Large intestine (tissue), 3 donors: Measurements from ENCODE around the gene SFXN5. TPM values are rescaled to one million over a fixed set of nuclear protein-coding genes. Genes with fewer than 3 reads are reported as not detected.

Experiments used
- DNase-seq, 2 donors: peaks; one replicate each; pipeline versions ENCODE4 v3.0.0 to v3.0.0-alpha.2; 2013
- H3K27ac ChIP-seq: one replicate; pipeline ENCODE4 v1.5.1; 2013; ENCODE audit warnings: low read length
- H3K27me3 ChIP-seq: 2 replicates; pipeline ENCODE4 v1.6.1; 2013; ENCODE audit warnings: low read length; ENCODE audit not compliant: control insufficient read depth, insufficient read depth
- H3K36me3 ChIP-seq: 2 replicates; pipeline ENCODE4 v1.6.1; 2013; ENCODE audit warnings: low read length; ENCODE audit not compliant: control insufficient read depth, insufficient read depth
- H3K4me1 ChIP-seq: one replicate; pipeline ENCODE4 v1.6.1; 2013; ENCODE audit warnings: low read length; ENCODE audit not compliant: control insufficient read depth, insufficient read depth
- H3K4me3 ChIP-seq: one replicate; pipeline ENCODE4 v1.5.1; 2013; ENCODE audit warnings: low read length
- H3K9me3 ChIP-seq: one replicate; pipeline ENCODE4 v1.6.1; 2013; ENCODE audit warnings: mild to moderate bottlenecking, low read depth, low read length, moderate library complexity; ENCODE audit not compliant: control insufficient read depth
- WGBS: methylation state at CpG from one replicate; pipeline ENCODE4 v1.1.5; 2013; ENCODE audit warnings: low lambda C conversion rate; ENCODE audit not compliant: insufficient coverage; 5-methylcytosine and 5-hydroxymethylcytosine counted together
- polyA plus RNA-seq: library from polyadenylated mRNA; unstranded; fragments of 120-200 nt; gene quantifications from one replicate; pipeline ENCODE4 v1.2.1, GENCODE V29; 2013

Gene SFXN5
- polyA plus RNA-seq, 1 donor = 20.0 TPM

DNA sequence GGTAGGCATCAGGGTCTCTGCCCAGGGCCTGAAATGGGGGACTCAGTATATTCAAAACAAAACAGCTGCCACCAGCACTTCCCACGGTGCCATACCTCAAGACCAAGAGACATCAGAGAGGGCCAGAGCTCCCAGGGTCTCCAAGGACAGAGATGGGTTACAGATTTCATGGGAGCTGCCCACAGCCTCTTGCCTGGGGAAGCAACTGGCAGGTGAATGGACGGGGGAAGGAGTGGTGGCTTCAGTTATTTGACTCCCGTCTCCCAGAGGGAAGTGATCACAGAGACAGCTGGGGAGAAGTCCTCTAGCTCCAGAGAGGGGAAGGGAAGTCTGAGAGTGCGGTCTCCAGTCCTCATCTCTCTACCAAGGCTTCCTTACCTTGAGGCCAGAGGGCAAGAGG, 15.8 kb upstream of the SFXN5 start:
- peak overlapping the region; percentile 42 for H3K27ac ChIP-seq
- H3K4me1 ChIP-seq = peaks cover 59% of the 10 kb centered on the region
- peaks cover 32% of the 10 kb centered on the region for H3K36me3 ChIP-seq
- no peaks in the 10 kb centered on the region for H3K9me3 ChIP-seq
- H3K4me3 ChIP-seq = no peak overlapping the region
- no CpG with 5 or more reads among the region's 4 CpGs for WGBS
- H3K27me3 ChIP-seq = no peaks in the 10 kb centered on the region
- no peak for DNase-seq

DNA sequence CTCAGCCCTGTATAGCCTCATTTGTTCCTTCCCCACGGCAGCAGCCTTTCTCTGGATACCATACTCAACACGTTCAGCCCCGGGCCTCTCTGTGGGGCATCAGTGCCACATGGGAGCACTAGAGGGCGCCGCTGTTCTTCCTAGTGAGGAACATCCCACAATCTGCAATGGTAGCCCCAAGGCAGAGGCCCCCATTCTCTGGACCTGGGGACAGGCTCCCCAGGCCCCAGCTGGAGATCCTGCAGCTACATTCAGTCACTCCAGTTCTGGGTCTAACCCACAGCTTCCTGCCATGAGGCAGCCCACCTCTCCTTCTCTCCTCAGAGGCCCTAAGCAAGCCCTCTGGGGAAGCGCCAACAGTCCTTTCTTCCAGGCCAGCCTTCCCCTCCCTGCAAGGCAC, 14.2 kb upstream of the SFXN5 start:
- Histone ChIP-seq H3K4me1 (peaks cover 52% of the 10 kb centered on the region), H3K27ac (peak overlapping the region; percentile 88), H3K27me3 (no peaks in the 10 kb centered on the region), H3K36me3 (peaks cover 32% of the 10 kb centered on the region), H3K9me3 (no peaks in the 10 kb centered on the region), H3K4me3 (no peak overlapping the region)
- WGBS = no CpG with 5 or more reads among the region's 6 CpGs
- peak; percentile 72 to 74 for DNase-seq

DNA sequence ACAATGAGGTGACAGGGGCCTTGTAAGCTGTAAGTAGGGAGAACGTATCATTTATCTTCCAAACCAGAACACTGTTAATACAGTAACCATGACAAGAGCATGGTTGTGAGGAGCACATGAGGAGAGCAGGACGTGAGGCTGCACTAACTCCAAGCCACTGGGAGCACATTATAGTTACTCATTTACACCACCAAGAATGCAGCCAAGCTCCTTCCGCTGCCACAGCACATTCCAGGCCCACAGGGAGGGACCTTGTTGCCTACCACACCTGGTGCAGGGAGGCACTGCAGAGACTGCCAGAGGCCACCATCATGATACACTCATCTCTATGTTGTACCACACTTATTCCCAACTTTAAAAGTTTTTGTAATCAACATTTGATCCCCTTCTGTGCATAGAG, 13.5 kb upstream of the SFXN5 start:
- peaks cover 38% of the 10 kb centered on the region for H3K36me3 ChIP-seq
- no CpG with 5 or more reads among the region's 3 CpGs for WGBS
- H3K27ac ChIP-seq = peak overlapping the region; percentile 88
- H3K4me1 ChIP-seq = peaks cover 50% of the 10 kb centered on the region
- no peaks in the 10 kb centered on the region for H3K27me3 ChIP-seq
- H3K4me3 ChIP-seq = no peak overlapping the region
- DNase-seq = peak; percentile 71 to 78
- H3K9me3 ChIP-seq = no peaks in the 10 kb centered on the region

DNA sequence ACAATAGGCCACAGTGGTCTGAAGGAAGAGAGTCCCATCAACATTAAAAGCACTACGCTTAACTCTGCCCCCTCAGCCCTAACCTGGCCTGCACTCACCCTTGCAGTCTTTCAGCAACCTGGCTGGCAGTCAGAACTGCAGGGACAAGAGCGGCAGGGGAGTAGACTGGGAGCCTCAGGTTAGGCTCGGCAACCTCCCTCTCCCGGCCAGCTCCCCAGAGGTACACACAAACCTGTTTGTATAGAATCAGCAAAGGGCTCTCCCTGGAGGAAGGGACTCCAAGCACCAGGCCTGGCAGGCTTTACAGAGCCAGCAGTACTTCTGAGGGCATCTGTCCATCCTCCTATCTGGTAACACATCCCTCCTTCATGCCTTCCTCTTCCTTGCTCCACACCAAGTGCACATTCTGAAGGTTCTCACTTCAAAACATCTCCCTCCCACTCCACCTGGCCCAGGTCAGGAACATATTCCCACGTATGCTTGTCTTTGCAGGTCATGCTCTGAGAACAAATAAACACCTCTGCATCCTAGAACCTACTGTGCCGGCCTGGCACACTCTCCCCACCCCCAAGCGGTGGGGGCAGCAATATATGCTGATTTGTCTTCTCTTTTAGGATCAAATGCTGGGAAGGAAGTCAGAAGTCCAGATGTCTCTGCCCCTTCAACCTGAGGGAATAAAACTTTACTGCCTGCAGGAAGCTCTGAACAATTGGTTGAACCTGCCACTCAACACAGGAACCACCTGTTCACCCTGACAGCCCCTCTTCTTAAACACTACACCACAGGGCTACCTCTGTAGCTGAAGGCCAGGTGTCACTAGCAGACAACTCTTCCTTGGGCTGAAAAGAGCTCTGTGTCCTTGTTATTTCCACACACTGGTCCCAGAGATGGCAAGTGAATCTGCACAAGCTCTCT, 12.6 kb upstream of the SFXN5 start:
- no CpG with 5 or more reads among the region's 7 CpGs for WGBS
- Histone ChIP-seq H3K4me1 (peaks cover 45% of the 10 kb centered on the region), H3K4me3 (no peak overlapping the region)

DNA sequence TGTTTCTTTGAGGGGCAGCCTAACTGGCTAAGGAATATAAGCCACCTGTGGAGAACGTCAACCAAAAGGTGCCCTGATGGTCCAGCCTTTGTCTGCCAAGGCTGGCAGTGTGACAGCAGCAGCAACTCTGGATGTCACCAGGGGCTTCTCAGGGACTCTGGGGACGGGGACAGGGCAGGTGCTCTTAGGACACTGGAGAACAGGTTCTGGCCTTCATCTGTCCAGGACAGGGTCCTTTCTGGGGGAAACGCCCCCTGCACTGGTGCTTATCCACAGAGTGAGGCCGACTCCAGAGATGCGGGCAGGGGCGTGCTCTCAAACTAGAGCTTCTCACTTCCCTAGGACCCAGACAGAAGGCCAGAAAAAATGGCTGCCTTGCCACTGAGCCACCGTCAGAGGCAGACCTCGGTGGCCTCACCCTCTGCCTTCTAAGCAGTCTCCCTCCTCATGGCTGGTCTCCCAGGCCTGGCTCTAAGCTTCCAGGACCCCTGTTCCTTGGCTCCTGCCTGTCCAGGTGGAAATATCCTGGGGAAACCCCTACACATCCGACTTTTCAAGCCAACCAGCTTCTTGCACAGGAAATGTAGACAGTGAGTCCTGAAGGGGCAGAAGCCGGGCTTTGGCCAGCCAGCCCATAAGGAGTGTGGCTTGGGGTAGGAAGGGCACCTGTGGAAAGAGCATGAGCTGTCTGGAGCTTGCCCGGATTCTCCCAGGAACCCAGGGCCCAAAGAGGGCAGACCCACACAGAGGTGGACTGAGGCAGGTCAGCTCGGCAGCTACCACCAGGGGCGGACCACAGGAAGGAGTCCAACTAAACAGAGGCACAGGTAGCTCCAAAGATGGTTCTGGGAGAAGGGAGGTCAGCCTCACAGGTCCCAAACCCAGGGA, 11.3 kb upstream of the SFXN5 start:
- no peak overlapping the region for H3K4me3 ChIP-seq
- DNase-seq = no peak
- peaks cover 38% of the 10 kb centered on the region for H3K36me3 ChIP-seq
- no peaks in the 10 kb centered on the region for H3K27me3 ChIP-seq
- WGBS = no CpG with 5 or more reads among the region's 13 CpGs
- H3K27ac ChIP-seq = peak overlapping the region; percentile 88
- H3K9me3 ChIP-seq = no peaks in the 10 kb centered on the region
- H3K4me1 ChIP-seq = peaks cover 32% of the 10 kb centered on the region

More for the DNA sequence above, 12.6 kb upstream of the SFXN5 start:
- DNase-seq = peak in 1 of 2 donors; percentile 47
- no peaks in the 10 kb centered on the region for H3K9me3 ChIP-seq
- peaks cover 46% of the 10 kb centered on the region for H3K36me3 ChIP-seq
- H3K27ac ChIP-seq = peak overlapping the region; percentile 88
- no peaks in the 10 kb centered on the region for H3K27me3 ChIP-seq

DNA sequence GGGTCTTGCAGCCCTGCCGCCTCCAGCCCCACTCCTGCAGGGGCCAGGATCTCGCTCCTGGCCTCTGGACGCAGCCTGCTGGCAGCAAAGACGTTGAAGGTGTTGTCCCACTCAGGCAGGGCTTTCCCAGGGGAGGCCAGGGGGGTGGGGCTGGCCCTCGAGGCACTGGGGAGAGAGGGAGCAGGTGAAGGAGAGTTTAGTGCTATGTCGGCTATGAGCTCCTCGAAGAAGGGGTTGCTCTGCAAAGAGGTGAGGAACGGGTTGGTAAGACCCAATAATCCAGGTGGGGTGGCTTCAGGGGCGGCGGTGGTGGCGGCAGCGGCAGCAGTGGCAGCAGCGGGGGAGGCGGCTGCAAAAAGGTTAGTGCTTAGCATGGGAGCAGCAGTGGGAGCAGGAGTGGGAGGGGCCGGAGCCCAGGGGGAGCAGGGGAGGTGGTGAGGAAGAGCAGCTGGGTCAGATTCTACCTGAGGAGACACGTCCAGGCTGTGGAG, 9.7 kb upstream of the SFXN5 start:
- H3K36me3 ChIP-seq = peaks cover 29% of the 10 kb centered on the region

DNA sequence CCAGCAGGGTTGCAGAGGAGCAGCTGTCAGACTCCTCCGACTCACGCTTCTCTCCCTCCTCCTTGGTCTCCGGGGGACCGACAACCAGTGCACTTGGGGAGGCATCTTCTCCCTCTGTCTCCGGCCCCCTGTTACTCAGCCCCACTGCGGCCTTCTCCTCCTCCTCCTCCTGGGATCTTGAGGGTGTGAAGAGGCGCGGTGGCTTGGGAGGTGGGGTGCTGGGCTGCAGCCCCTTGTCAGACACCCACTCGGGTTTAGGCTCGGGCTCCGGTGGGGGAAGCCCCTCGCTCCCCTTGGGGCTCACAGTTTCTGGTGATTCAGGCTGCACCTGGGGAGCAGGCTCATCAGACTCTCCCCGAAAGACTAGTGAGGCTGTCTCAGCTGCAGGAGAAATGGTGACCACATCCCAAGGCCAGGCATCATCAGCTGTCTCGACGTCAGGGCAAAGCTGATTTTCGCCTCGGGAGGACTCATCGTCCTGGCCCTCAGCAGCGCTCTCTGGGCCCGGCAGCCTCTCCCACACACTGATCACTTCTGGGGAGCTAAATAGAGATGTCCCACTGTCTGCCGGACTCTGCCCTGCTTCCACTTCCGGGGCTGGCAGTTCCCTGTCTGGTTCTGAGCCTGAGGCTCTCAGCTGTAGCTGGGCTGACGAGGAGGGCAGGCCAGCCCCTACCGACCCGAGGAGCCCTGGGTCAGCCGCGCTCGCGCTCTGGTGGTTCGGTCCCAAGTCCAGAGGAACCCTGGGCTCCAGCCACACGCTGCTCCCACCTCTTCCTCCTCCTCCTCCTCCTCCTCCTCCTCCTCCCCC, 9.0 kb upstream of the SFXN5 start:
- Histone ChIP-seq H3K9me3 (no peaks in the 10 kb centered on the region), H3K27ac (no peak overlapping the region), H3K27me3 (no peaks in the 10 kb centered on the region), H3K4me1 (peaks cover 26% of the 10 kb centered on the region), H3K36me3 (peaks cover 36% of the 10 kb centered on the region), H3K4me3 (no peak overlapping the region)
- WGBS = no CpG with 5 or more reads among the region's 31 CpGs
- DNase-seq = no peak

More for the DNA sequence above, 9.7 kb upstream of the SFXN5 start:
- H3K27me3 ChIP-seq = no peaks in the 10 kb centered on the region
- H3K9me3 ChIP-seq = no peaks in the 10 kb centered on the region
- no peak overlapping the region for H3K4me3 ChIP-seq
- peaks cover 30% of the 10 kb centered on the region for H3K4me1 ChIP-seq
- 100% methylated on average over 1 of the region's 16 CpGs for WGBS
- DNase-seq = no peak
- H3K27ac ChIP-seq = no peak overlapping the region

DNA sequence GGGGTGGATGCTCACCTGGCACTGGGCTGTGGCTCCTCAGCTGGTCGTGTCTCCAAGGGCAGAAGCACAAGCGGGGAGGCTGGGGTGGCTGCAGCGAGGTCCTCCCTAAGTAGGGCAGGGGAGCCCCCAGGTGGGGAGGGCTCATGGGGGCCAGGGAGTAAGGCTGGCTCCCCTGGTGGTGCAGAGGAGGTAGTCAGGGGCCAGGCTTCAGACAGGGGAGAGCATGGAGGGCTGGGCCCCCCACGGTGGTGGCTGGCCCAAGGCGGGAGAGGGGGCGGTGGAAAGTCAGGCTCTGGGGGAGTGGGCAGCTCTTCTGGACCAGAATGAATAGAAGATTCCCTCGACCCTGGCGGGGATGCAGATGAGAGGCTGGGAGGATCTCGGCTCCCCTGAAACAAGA, 8.1 kb upstream of the SFXN5 start:
- WGBS = no CpG with 5 or more reads among the region's 9 CpGs
- Histone ChIP-seq H3K27me3 (no peaks in the 10 kb centered on the region), H3K36me3 (peaks cover 43% of the 10 kb centered on the region), H3K27ac (no peak overlapping the region), H3K9me3 (no peaks in the 10 kb centered on the region), H3K4me1 (peaks cover 17% of the 10 kb centered on the region), H3K4me3 (no peak overlapping the region)
- DNase-seq = no peak

DNA sequence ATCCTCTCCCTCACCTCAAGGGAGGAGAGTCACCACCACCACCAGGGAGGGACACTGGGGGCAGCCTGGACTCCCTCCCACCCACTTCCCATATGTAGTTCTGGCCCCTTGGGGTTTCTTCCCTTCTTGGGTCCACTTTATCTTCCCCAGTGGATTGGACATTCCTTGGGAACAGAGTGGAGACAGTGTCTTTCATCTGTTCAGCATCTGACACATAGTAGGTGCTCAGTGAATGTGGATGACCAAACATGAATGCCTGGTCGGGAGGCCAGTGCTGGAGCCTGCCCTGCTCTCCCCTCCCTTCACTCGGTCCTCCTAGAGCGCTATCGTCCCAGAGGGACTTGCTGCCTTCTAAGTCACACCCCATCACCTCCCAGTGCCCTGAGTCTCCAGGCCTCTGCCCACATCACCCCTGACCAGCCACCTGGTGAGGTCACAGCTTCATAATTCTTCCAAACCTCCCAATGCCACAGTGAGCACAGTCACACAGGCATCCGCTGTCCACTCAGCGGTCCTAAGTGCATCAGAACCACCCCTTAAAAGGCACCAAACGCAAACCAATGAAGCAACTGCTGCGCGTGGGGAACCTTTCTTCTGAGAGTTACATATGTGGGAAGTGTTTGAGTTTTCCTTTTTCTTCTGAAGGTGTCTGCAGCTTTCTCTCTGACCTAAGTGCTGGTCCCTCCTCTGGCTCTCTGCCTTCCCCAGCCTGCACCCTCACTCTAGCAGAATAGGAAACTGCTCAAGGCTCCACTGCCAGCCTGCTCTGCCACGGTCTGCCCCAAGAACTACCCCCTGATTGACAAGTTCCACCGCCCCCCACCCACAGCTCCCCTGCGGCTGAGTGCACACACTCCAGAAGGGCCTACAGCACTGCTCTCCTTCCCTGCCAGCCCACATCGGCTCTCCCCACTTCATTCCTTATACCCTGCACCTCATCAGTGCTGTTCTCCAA, 7.2 kb upstream of the SFXN5 start:
- peaks cover 8% of the 10 kb centered on the region for H3K4me1 ChIP-seq
- no peaks in the 10 kb centered on the region for H3K27me3 ChIP-seq
- no peak for DNase-seq
- no CpG with 5 or more reads among the region's 13 CpGs for WGBS
- peaks cover 45% of the 10 kb centered on the region for H3K36me3 ChIP-seq
- no peak overlapping the region for H3K4me3 ChIP-seq
- H3K9me3 ChIP-seq = no peaks in the 10 kb centered on the region
- H3K27ac ChIP-seq = no peak overlapping the region
